Right atrium auricular region (tissue), 2 donors: ENCODE measurements around the gene NSA2. TPM values are rescaled to one million over a fixed set of nuclear protein-coding genes. Genes with fewer than 3 reads are reported as not detected.
"Not testable (repeated sequence)": the region's sequence is repeated elsewhere in the genome, so short reads cannot be mapped to it uniquely, and the experiment has no call there.

ENCODE experiments used
- DNase-seq: peaks from one replicate; pipeline ENCODE4 v3.0.0-alpha.2; 2019; ENCODE audit warnings: low spot score
- H3K27ac ChIP-seq, 2 donors: fragments of 200-600 bp; sonication (generic); 1 replicate in 1 of 2; 2 replicates in 1 of 2; pipeline ENCODE4 v1.5.1; 2016 to 2019
- H3K27me3 ChIP-seq, 2 donors: fragments of 200-600 bp; sonication (generic); one replicate each; pipeline versions ENCODE4 v1.5.1 to v1.6.0; 2017 to 2019
- H3K36me3 ChIP-seq: fragments of 200-600 bp; sonication (generic); one replicate; pipeline ENCODE4 v1.5.1; 2016
- H3K4me1 ChIP-seq, 2 donors: fragments of 200-600 bp; sonication (generic); one replicate each; pipeline versions ENCODE4 v1.5.1 to v1.6.0; 2017 to 2019
- H3K4me3 ChIP-seq, 2 donors: fragments of 200-600 bp; sonication (generic); 1 replicate in 1 of 2; 2 replicates in 1 of 2; pipeline ENCODE4 v1.5.1; 2017 to 2019; ENCODE audit warnings: mild to moderate bottlenecking in 1 of 2, moderate library complexity in 1 of 2
- H3K9me3 ChIP-seq, 2 donors: fragments of 200-600 bp; sonication (generic); one replicate each; pipeline ENCODE4 v1.5.1; 2019
- CTCF ChIP-seq, 2 donors: fragments of 200-600 bp; sonication (generic); IDR thresholded peaks; one replicate each; pipeline ENCODE4 v1.5.1; 2019; ENCODE audit warnings: antibody characterized with exemption in 2 of 2
- total RNA-seq, 2 donors: library from RNA; depleted of rRNA; stranded (reverse); fragments of >200 nt; gene quantifications; one replicate each; pipeline ENCODE4 v1.1.0, GENCODE V29; 2016

The NSA2 gene
- total RNA-seq, 2 donors from 2014 or later: 65.8 to 69.3 TPM

DNA sequence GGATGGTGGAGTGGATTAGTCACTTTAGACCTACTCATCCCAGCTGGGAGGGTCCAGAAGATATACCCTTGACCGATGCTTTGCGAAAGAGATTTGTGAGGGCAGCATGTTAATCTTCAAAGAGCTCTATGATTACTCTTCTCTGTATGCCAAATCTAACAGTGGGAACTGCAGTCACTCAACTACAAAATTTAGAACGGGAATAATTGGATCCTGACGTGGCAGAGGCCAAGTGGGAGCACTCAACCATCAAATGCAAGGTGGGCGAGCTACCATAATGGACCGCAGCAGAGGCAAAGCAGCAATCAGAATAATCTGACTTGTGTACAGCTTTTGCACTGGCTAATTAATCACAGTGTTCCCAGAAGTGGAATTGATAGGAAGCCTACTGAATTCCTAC, 20.4 kb downstream of the NSA2 start:
- no peaks in the 10 kb centered on the region for H3K9me3 ChIP-seq
- no peak overlapping the region for H3K4me3 ChIP-seq
- no peaks in the 10 kb centered on the region for H3K4me1 ChIP-seq
- TF ChIP-seq CTCF (IDR thresholded peaks at IDR 0.05): no peak
- no peak for DNase-seq
- no peaks in the 10 kb centered on the region for H3K36me3 ChIP-seq
- H3K27me3 ChIP-seq: no peaks in the 10 kb centered on the region
- H3K27ac ChIP-seq: no peak overlapping the region

GRCh38 chr5:74791669-74792068, 24.6 kb downstream of the NSA2 start:
- not testable (repeated sequence) for H3K27me3 ChIP-seq, H3K36me3 ChIP-seq, H3K9me3 ChIP-seq, H3K27ac ChIP-seq, H3K4me3 ChIP-seq, H3K4me1 ChIP-seq, DNase-seq

DNA sequence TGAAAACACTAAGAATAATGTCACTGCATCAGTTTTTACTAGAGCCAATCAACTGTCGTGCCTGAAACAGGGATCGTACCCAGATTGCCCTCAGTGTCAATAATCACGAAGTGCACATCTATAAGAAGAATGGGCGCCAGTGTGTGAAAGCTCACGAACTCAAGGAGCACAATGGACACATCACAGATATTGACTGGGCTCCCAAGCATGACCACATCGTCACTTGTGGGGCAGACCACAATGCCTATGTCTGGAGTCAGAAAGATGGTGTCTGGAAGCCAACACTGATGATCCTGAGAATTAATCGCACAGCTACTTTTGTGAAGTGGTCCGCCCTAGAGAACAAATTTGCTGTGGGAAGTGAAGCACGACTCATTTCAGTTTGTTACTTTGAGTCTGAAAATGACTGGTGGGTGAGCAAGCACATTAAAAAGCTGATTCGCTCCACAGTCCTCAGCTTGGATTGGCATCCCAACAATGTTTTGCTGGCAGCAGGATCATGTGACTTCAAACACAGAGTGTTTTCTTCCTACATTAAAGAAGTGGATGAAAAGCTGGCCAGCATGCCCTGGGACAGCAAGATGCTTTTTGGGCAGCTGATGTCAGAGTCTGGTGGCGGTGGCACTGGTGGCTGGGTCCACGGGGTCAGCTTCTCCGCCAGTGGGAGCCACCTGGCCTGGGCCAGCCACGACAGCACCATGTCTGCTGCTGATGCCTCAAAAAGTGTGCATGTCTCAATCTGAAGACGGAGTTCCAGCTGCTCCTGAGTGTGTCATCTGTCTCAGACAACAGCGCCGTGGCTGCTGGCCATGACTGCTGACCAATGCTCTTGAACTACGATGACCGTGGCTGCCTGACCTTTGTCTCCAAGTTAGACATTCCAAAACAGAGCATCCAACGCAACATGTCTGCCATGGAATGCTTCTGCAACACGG, 32.2 kb downstream of the NSA2 start:
- Histone ChIP-seq H3K27me3 (no peaks in the 10 kb centered on the region), H3K9me3 (no peaks in the 10 kb centered on the region), H3K27ac (no peak overlapping the region), H3K36me3 (no peaks in the 10 kb centered on the region), H3K4me1 (no peaks in the 10 kb centered on the region), H3K4me3 (no peak overlapping the region)
- no peak for TF ChIP-seq CTCF (IDR thresholded peaks at IDR 0.05)
- no peak for DNase-seq

GRCh38 chr5:74801197-74801596, 34.1 kb downstream of the NSA2 start:
- no peaks in the 10 kb centered on the region for H3K4me1 ChIP-seq
- no peak for DNase-seq
- no peaks in the 10 kb centered on the region for H3K9me3 ChIP-seq
- no peak overlapping the region for H3K27ac ChIP-seq
- no peak overlapping the region for H3K4me3 ChIP-seq
- no peak for TF ChIP-seq CTCF (IDR thresholded peaks at IDR 0.05)
- H3K36me3 ChIP-seq: no peaks in the 10 kb centered on the region
- no peaks in the 10 kb centered on the region for H3K27me3 ChIP-seq

GRCh38 chr5:74801941-74802340, 34.9 kb downstream of the NSA2 start:
- Histone ChIP-seq H3K27ac (no peak overlapping the region), H3K4me3 (no peak overlapping the region), H3K36me3 (no peaks in the 10 kb centered on the region), H3K4me1 (no peaks in the 10 kb centered on the region), H3K9me3 (no peaks in the 10 kb centered on the region), H3K27me3 (no peaks in the 10 kb centered on the region)
- no peak for DNase-seq
- TF ChIP-seq CTCF (IDR thresholded peaks at IDR 0.05): no peak

- Histone ChIP-seq H3K27me3 (no peaks in the 10 kb centered on the region), H3K4me1 (no peaks in the 10 kb centered on the region), H3K9me3 (no peaks in the 10 kb centered on the region), H3K4me3 (no peak overlapping the region), H3K36me3 (no peaks in the 10 kb centered on the region), H3K27ac (no peak overlapping the region)
- TF ChIP-seq CTCF (IDR thresholded peaks at IDR 0.05): no peak
- DNase-seq: no peak
Observed at GRCh38 chr5:74810915-74811314, 43.9 kb downstream of the NSA2 start.
